Amniotic epithelial cell (primary cell): ENCODE measurements around the gene BCKDHA.
"Not testable (repeated sequence)": the region's sequence is repeated elsewhere in the genome, so short reads cannot be mapped to it uniquely, and the experiment has no call there.

Source experiments
- DNase-seq: peaks from one replicate; pipeline ENCODE4 v3.0.0-alpha.2; 2010; ENCODE audit warnings: low read depth

BCKDHA gene

DNA sequence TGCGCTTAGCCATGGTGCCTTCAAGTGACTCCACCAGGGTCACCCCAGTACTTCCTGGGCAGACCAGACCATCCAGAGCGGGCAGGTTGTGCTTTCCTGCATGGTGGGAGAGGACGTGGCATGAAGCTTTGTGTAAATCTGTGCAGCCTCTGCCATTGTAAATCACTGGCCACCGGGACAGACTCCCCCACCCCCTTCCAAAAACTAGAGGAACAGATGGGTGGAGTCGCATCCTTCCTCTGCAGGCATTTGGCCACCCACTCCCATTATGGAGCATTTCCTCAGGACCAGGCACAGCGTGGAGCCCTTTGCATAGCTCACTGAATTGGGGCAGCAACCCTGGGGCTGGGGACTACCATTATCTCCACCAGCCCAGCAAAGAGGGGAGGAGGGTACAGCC is 8.2 kb downstream of the BCKDHA start:
- DNase-seq = no peak

DNA sequence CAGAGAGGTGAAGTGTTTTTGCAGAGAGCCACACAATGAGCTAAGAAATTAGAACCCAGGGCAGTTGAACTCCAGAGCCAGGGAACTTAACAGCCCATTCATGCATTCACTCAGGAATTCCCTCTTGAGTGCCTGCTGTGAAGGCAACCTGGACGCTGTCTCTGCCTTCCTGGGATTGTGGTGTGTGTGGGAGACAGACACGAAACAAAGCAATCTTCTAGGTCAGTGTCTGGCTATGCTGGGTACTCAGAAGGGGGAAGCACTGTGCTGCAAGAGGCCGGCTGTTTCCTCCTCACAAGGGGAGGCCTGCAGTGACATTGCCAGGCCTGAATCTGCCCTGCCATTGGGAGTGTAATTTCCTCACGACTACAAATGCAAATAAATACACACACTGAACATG is 9.7 kb downstream of the BCKDHA start:
- peak; percentile 95 for DNase-seq

DNA sequence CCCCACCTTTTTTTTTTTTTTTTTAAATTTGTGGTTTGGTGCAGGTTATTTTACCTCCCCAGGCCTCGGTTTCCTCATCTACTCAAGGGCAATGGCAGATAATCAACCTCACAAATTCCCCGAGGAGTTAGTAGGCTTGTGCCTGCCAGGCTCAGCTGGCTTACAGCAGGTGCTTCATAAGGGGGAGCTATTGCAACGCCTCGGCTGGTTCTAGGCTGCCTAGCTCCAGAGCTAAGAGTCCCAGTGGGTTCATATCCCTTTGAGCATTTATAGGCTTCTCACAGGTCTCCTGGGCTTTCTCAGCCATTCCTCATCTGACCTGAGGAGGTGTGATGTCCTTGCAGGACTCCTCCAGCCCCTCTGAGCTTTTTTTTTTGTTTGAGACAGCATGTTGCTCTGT is 10.6 kb downstream of the BCKDHA start:
- DNase-seq = peak; percentile 19

DNA sequence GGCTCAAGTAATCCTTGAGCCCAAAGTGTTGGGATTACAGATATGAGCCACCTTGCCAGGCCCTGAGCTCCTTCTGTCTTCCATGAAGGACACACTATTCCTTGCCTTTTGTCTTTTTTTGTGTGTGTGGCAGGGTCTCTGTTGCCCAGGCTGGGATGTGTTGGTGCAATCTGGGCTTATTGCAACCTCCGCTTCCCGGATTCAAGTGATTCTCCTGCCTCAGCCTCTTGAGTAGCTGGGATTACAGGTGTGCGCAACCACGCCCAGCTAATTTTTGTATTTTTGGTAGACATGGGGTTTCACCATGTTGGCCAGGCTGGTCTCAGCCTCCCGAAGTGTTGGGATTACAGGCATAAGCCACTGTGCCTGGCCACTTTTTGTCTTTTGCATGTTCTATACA is 11.2 kb downstream of the BCKDHA start:
- not testable (repeated sequence) for DNase-seq

DNA sequence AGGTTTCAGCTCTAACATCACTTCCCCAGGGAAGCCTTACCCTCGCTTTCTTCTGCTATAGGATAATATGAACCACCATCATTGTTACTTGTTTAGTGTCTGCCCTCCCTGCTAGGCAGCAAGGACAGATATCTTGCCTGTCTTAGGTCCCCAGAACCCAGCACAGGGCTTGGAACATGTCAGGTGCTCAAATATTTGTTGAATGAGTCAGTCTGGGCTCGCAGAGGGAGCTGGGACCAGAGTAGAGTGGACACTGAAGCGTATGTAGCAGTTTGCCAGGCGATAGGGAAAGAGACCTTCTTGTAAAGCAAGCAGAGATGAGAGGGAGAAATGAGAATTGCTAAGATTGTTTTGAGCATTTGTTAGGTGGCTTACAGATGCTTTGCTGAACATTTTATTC is 11.7 kb downstream of the BCKDHA start:
- peak; percentile 59 for DNase-seq

DNA sequence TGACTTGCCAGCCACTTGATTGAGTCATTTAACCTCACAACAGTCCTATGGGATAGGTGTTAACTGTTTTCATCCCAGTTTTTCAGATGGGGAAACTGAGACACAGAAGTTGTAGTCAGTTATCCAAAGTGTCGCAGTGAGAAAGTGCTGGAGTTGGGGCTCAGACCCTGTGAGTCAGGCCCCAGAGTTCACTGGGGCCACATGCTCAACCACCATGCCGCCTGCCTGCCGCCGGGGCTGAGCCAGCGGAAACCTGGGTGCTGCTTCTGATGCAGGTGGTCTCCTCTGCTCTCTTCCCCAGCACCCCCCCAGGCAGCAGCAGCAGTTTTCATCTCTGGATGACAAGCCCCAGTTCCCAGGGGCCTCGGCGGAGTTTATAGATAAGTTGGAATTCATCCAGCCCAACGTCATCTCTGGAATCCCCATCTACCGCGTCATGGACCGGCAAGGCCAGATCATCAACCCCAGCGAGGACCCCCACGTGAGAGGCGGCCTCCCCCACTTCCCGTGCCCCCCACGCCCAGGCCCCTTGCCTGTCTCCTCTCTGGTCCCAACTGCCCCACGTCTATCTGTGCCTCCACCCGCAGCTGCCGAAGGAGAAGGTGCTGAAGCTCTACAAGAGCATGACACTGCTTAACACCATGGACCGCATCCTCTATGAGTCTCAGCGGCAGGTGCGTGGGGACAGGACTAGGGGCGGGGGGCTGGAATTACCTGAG is 12.9 kb downstream of the BCKDHA start:
- DNase-seq = no peak

DNA sequence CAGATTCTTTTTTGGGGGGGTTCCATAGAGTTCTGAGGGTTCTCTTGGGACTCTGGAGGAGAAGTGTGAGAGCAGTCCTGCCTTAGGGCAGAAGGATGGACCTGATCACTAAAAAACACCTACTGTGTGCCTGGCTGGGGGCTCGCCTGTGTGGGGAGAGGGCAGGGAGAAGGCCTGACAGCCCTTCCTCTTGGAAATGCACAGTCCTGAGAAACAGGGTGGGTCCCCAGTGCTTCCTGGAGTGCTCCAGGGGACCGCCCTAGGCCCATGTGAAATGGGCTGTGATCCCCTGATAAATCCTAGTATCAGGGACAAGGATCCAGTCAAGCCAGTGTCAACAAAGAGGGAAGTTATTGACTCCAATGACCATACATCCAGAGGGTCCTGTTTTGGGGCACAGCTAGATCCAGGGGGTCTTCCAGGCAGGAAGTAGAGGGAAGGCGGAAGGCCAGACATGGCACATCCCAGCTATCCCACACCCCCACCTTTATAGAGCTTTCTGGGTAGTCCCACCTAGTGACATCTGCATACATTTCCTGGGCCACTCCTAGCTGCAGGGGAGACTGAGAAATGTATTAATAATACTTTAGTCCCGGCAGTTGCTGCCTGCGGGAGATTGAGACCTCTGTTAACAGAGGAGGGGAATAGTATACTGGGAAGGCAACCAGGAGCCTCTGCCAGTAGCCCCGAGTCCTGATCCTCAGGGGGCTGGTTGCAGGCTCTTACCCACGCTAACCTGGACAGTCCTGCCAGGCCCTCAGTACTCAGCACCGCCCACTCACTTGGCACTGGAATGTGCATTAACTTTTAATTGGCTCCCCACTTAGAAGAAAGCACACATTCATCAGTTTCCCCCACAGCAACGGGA is 13.7 kb downstream of the BCKDHA start:
- no peak for DNase-seq

DNA sequence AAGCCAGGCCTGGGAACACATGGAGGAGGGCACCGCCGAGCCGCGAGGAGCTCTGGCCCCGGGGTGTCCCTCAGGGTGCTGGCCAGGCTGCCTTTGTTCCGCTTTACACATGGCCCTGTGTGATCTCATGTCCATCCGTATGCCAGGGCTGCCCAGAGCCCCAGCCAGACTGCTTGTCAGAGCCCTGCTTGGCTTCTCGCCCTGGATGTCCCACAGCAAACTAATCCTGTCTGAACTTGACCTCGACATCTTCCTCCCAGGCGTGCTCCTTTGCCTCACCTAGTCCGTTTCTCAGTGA is 14.3 kb downstream of the BCKDHA start:
- DNase-seq = no peak

DNA sequence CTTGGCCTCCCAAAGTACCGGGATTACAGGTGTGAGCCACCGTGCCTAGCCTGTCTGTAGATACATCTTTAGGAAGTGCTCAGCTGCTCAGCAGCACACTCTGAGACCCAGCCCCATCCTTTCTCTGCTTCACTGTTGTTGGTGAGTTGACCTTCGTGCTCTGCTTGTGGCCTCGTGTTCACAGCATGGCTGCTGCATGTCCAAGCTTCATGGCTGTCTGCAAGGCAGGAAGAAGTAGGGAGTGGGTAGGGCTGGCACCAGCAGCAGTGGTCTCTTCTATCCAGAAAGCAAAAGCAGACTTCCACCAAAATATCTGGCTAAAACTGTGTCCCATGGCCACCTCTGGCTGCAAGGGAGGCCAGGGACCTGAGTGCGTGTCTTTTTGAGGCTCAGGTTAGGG is 15.3 kb downstream of the BCKDHA start:
- no peak for DNase-seq

DNA sequence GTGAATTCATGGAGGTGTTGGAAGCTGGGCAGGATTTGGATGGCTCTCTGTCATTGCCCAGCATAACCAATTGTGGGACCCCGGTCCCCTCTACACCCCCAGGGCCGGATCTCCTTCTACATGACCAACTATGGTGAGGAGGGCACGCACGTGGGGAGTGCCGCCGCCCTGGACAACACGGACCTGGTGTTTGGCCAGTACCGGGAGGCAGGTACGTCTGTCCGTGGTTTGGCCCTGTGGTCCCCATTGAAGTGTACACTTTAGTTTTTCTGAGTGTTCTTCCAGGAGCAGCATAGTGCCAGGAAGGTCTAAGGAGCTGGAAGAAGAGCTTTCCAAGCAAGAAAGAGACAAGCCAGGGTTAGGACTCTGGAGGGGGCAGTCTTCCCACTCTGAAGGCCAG is 16.3 kb downstream of the BCKDHA start:
- no peak for DNase-seq

DNA sequence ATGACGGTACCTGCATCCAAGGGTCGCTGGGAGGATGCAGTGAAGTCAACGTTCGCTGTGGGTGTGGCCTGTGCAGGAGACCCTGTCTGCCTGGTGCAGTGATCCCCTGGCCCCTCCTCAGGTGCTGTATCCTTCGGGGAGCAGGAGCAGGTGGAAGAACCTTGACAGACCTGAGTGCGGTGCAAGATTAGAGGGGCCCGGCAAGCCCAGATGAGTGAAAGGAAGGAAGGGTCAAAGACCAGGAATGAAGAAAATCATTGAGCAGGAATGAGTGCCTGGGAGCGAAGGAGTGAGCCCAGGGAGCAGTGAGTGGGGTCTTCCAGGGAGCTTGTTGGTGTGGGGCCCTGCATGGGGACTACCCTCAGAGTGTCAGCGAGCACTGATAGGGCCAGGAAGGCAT is 16.8 kb downstream of the BCKDHA start:
- DNase-seq = no peak

DNA sequence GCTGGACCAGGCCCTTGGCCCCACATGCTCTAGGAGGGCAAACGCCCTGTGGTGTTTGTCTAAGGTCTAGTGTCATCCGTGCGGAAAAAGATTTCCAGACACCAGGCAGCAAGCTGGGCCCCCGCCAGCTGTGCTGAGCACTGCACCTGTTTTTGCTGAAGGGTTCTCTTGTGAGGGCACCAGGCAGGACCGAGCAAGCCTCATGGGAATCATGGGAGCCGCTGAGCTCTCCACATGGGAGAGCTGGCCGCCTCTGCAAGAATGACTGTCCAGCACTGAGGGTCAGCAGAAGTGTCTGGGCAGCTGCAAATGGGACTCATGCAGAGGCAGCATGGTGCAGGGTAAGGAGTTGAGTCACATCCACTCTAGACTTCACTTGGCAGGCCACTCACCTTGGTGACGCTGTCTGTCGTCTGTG is 17.5 kb downstream of the BCKDHA start:
- no peak for DNase-seq

DNA sequence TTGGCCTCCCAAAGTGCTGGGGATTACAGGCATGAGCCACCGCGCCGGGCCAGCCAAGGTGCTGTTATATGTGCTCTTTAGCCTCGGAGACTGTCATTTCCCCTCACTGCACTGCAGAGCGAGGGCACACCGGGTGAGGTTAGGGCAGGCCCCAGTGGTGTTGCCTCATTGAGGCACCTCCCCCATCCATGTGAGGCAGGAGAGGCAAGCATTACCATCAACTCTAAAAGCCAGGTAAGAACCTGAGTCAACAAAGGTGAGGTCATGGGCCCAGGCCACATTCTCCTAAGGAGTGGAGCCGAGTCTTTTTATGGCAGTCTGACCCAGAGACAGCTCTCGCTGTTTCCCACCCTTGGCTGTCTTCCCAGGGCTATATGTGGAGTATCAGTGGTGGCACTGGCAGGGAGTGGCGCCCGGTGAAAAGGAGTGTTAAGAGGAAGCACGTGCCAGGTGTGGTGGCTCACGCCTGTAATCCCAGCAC is 18.6 kb downstream of the BCKDHA start:
- DNase-seq = no peak

DNA sequence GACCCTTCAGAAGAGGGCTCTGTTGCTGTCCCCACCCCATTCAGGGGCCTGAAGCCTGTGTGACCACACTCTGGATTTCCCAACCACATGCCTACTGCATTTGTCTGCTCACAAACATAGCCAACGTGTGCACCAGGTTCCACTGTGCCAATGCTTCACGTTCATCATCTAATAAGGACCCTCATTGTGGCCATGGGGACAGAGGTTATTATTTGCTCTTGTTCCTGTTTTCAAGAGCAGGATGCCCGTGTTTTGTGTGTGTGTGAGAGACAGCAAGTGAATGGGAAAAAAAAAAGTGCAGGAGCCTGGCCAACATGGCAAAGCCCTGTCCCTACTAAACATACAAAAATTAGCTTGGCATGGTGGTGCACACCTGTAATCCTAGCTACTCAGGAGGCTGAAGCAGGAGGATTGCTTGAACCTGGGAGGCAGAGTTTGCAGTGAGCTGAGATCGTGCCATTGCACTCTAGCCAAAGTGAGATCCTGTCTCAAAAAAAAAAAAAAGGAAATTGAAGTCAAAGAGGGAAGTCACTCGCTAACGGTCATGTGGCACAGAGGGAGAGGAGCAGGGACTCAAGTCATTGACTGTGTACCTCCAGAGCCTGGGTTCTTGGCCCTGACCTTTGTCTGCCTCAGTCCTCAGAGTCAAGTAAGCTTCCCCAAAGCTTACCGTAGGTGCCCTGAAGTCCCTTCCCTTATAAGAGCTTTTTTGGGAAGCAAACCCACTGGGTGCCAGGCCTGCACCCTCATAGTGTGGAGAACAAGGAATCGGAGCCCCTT is 22.7 kb downstream of the BCKDHA start:
- no peak for DNase-seq

DNA sequence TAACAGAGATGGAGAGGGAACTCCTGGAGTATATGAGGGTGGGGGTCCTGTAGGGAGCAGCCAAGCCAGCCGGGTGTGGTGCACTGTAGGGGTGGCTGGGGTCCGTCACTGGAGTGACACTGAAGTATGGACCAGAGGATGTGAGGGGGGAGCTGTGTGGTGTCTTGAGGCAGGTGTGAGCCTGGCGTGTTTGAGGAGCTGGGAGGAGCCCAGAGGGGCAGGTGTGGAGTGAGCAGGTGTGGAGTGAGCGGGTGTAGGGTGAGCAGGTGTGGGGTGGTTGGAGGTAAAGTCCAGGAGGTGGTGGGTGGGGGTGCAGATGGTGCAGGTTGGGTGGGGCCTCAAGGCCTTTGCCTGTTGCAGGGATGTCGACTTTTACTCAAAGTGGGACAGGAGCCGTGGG is 23.7 kb downstream of the BCKDHA start:
- DNase-seq = no peak

DNA sequence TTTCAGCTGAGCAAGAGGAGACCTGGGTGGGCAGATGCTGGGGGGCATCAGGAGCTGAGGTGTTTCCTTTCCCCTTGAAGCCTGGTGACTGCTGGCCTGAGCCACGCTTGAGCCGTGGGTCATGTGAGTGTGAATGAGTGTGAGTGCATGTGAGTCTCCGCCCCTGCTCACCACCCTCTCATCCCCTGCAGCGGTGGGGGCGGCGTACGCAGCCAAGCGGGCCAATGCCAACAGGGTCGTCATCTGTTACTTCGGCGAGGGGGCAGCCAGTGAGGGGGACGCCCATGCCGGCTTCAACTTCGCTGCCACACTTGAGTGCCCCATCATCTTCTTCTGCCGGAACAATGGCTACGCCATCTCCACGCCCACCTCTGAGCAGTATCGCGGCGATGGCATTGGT is 24.4 kb downstream of the BCKDHA start:
- no peak for DNase-seq

DNA sequence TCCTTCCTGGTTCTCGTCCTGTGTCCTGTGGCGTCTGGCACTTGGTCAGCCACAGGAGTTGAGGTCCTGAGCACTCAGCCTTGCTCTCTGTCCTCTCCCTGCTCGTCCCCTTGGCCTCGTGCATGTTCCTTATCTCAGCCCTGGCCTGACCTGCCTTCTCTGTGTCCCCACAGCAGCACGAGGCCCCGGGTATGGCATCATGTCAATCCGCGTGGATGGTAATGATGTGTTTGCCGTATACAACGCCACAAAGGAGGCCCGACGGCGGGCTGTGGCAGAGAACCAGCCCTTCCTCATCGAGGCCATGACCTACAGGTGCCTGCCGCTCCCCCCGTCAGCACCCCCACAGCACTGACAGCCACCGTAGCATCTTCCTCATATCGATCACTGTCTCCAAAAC is 24.8 kb downstream of the BCKDHA start:
- no peak for DNase-seq

DNA sequence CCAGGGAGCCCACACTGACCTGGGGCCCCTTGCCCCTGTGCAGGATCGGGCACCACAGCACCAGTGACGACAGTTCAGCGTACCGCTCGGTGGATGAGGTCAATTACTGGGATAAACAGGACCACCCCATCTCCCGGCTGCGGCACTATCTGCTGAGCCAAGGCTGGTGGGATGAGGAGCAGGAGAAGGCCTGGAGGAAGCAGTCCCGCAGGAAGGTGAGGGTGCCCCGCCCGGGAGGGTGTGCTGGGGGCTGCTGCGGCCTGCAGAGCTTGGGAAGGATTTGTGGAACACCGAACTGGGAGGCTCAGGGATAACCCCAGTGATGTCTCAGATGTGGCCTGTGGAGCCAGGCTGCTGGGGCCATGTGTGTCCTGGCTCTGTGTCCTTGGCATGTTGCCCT is 25.3 kb downstream of the BCKDHA start:
- DNase-seq = no peak

DNA sequence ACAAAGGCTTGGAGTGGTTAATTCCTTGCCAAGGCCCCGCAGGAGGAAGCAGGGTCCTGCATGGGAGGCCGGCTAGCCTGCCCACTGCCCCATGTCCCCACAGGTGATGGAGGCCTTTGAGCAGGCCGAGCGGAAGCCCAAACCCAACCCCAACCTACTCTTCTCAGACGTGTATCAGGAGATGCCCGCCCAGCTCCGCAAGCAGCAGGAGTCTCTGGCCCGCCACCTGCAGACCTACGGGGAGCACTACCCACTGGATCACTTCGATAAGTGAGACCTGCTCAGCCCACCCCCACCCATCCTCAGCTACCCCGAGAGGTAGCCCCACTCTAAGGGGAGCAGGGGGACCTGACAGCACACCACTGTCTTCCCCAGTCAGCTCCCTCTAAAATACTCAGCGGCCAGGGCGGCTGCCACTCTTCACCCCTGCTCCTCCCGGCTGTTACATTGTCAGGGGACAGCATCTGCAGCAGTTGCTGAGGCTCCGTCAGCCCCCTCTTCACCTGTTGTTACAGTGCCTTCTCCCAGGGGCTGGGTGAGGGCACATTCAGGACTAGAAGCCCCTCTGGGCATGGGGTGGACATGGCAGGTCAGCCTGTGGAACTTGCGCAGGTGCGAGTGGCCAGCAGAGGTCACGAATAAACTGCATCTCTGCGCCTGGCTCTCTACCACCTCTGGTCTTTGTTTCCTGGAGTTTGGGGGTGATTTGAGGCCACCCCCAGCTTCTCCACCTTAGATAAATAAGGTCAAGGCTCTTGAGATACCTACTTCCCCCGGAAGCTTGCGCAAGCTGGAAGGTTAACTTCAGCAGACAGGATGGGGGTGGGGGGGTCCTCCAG is 26.9 kb downstream of the BCKDHA start:
- DNase-seq = no peak

DNA sequence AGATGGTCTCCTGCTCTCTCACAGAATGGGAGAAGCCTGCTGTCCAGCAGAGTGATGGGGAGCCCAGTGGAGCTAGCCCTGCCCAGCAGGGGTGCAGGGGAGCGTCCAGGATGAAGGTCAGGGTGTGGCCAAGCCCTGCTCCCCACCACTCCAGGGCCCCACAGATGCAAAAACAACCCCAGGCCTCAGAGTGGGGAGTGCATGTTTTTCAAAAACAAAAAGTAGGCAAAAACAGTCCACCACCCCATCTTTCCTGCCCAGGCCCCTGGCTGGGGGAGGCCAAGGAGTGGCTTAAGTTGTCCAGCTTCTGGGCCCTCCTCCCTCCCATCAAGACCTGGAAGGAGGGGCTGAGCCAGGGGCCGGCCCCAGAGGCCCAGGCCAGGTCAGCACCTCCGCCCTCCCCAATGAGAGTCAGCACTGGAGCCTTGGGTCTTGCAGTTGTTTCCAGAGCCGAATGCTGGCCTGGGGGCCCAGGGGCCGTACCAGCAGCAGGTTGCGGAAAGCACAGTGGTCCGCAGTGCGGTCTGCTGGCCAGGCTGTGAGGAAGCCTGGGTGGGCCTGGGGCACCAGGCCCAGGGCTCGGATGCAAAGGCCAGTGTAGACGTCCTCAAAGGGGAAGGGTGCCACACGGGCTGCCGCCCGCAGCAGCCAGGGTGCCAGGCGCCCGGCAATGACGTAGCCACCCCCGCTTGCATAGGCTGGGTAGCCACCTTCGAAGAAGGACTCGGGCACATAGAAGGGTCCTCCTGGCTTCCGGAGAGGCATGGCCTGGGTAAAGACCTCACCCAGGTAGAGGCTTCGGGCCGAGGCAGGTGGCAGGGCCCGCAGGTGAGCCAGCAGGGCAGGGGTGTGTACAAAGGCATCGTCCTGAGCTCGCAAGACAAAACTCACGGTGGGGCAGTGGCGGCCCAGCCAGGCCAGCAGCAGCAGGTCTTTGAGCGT is 27.8 kb downstream of the BCKDHA start:
- no peak for DNase-seq
